IMR-90 (cell line): ENCODE data around the gene CALY.

Source experiments
- CEBPB ChIP-seq: IDR thresholded peaks from 2 replicates; pipeline ENCODE4 v1.6.1; 2012; ENCODE audit warnings: low read depth, low read length, improper control_type of control experiment
- CHD1 ChIP-seq: IDR thresholded peaks from 2 replicates; pipeline ENCODE4 v1.6.1; 2012; ENCODE audit warnings: low read depth, low read length, improper control_type of control experiment
- CTCF ChIP-seq: conservative IDR thresholded peaks from 2 replicates; pipeline ENCODE4 v1.5.1; 2012; ENCODE audit warnings: mild to moderate bottlenecking, low read depth, low read length, improper control_type of control experiment
- FOS ChIP-seq: fragments of 150-350 bp; IDR thresholded peaks from 2 replicates; pipeline ENCODE4 v1.6.1; 2016; ENCODE audit warnings: low read depth, low read length
- MAFK ChIP-seq: IDR thresholded peaks from 2 replicates; pipeline ENCODE4 v1.6.1; 2012; ENCODE audit warnings: low read depth, low read length, improper control_type of control experiment
- POLR2A ChIP-seq: IDR thresholded peaks from 2 replicates; pipeline ENCODE4 v1.6.1; 2012; ENCODE audit warnings: mild to moderate bottlenecking, low read depth, low read length
- RAD21 ChIP-seq: IDR thresholded peaks from 2 replicates; pipeline ENCODE4 v1.6.1; 2012; ENCODE audit warnings: low read length, improper control_type of control experiment
- RCOR1 ChIP-seq: IDR thresholded peaks from 2 replicates; pipeline ENCODE4 v1.6.1; 2012; ENCODE audit warnings: mild to moderate bottlenecking, low read length, improper control_type of control experiment; ENCODE audit not compliant: insufficient replicate concordance
- RFX5 ChIP-seq: IDR thresholded peaks from 2 replicates; pipeline ENCODE4 v1.8.0; 2012; ENCODE audit warnings: low read depth, mild to moderate bottlenecking, low read length, moderate library complexity

GRCh38 chr10:133281628-133282372 is 54.9 kb downstream of the CALY start:
- TF ChIP-seq POLR2A (no peak), RAD21 (no peak), FOS (no peak), CHD1 (no peak), RFX5 (no peak), CTCF (no peak), RCOR1 (no peak), CEBPB (no peak), MAFK (no peak)
